Measurements from ENCODE around the gene GABRP.

GABRP gene

GRCh38 chr5:170861917-170862766 is 78.6 kb downstream of the GABRP start, which contains the start of gene RANBP17:
Gene RANBP17, plus strand, starts transcription at chr5:170862018.
- peak; percentile 87 for DNase-seq

- DNase-seq: peak; percentile 77
These were observed 80.1 kb downstream of the GABRP start for GRCh38 chr5:170863646-170864045.

All from fibroblast of skin of scalp (primary cell).